Hypothalamus (tissue), 51 donors: ENCODE results near the gene HOXB1.

ENCODE experiments used
- DNase-seq, 51 donors: peaks; one replicate each; lab custom pipeline; 2025; lab: John Stamatoyannopoulos, UW

HOXB1 gene

GRCh38 chr17:48555258-48556228, 24.7 kb upstream of the HOXB1 start:
- no peak for DNase-seq

- no peak for DNase-seq
Observed at GRCh38 chr17:48554412-48555257, 23.8 kb upstream of the HOXB1 start.

- DNase-seq, result no peak
Observed at GRCh38 chr17:48553826-48554225, 23.0 kb upstream of the HOXB1 start.

- no peak for DNase-seq
Observed at GRCh38 chr17:48553190-48553547, 22.4 kb upstream of the HOXB1 start.

GRCh38 chr17:48552466-48553189, 21.8 kb upstream of the HOXB1 start:
- no peak for DNase-seq

- DNase-seq, result no peak
Observed at GRCh38 chr17:48551596-48552465, 21.0 kb upstream of the HOXB1 start.

GRCh38 chr17:48551214-48551555, 20.4 kb upstream of the HOXB1 start:
- DNase-seq, result no peak

GRCh38 chr17:48550502-48551213, 19.8 kb upstream of the HOXB1 start:
- no peak for DNase-seq

- no peak for DNase-seq
Observed at GRCh38 chr17:48549914-48550501, 19.2 kb upstream of the HOXB1 start.

GRCh38 chr17:48549281-48549630, 18.4 kb upstream of the HOXB1 start:
- DNase-seq, result no peak

GRCh38 chr17:48548523-48549280, 17.9 kb upstream of the HOXB1 start:
- DNase-seq, result no peak

GRCh38 chr17:48547808-48548522, 17.2 kb upstream of the HOXB1 start:
- no peak for DNase-seq

- no peak for DNase-seq
Observed at GRCh38 chr17:48546924-48547807, 16.4 kb upstream of the HOXB1 start.

GRCh38 chr17:48546137-48546923, 15.5 kb upstream of the HOXB1 start:
- no peak for DNase-seq

- DNase-seq, result no peak
Observed at GRCh38 chr17:48545539-48545938, 14.7 kb upstream of the HOXB1 start.

GRCh38 chr17:48545022-48545375, 14.2 kb upstream of the HOXB1 start, which contains the start of gene HOXB2:
HOXB2 (minus strand) TSS chr17:48545109; CDS start chr17:48544911, 198 bp downstream.
- DNase-seq, result no peak
